Measurements from ENCODE around the gene ROMO1. TPM values are rescaled to one million over a fixed set of nuclear protein-coding genes. Genes with fewer than 3 reads are reported as not detected.

ROMO1 gene
- total RNA-seq, 1 experiment from 2014 or later: 207 TPM

- H3K18ac ChIP-seq (ENCODE audit: insufficient read length, low read depth, low read length): no peak overlapping the region
- no peak overlapping the region for H2BK12ac ChIP-seq (ENCODE audit: insufficient read length, low read depth, low read length)
- no CpG with 5 or more reads among the region's 20 CpGs for WGBS (ENCODE audit: extremely low coverage, insufficient read length, low lambda C conversion rate)
- no peak overlapping the region for H3K56ac ChIP-seq (ENCODE audit: insufficient read length, low read depth, low read length)
- H2AK5ac ChIP-seq (ENCODE audit: insufficient read length, low read length): no peak overlapping the region
- H2BK5ac ChIP-seq (ENCODE audit: insufficient read length, low read length): no peak overlapping the region
- H4K91ac ChIP-seq (ENCODE audit: insufficient read length, low read depth, low read length): no peak overlapping the region
- H3K79me2 ChIP-seq (ENCODE audit: insufficient read depth, low read length): no peaks in the 10 kb centered on the region; the same call in 1 of the 2 replicates
- no peak overlapping the region for H3T11ph ChIP-seq (ENCODE audit: low read length)
- H3K14ac ChIP-seq (ENCODE audit: insufficient read depth, low read length): no peak overlapping the region
- no peaks in the 10 kb centered on the region for H3K9me3 ChIP-seq (ENCODE audit: control insufficient read depth, low read depth, low read length)
- peaks cover 5% of the 10 kb centered on the region for H3K79me1 ChIP-seq (ENCODE audit: insufficient read depth, low read depth, low read length, poor library complexity, severe bottlenecking)
- H3K4me1 ChIP-seq (ENCODE audit: insufficient read depth, low read length): no peaks in the 10 kb centered on the region
- no peak overlapping the region for H4K8ac ChIP-seq (replicated peaks; ENCODE audit: insufficient read length, low read depth, low read length)
- no peak overlapping the region for H3K4me2 ChIP-seq (ENCODE audit: insufficient read depth, insufficient read length, low read length)
- DNase-seq: no peak
- no peaks in the 10 kb centered on the region for H3K9me3 Mint-ChIP-seq
- no peak overlapping the region for H3K27ac ChIP-seq (ENCODE audit: insufficient read length, low read depth, low read length)
- H2BK15ac ChIP-seq (ENCODE audit: low read depth, low read length): no peak overlapping the region
- no peaks in the 10 kb centered on the region for H3K27me3 ChIP-seq (ENCODE audit: insufficient read depth, low read length)
- peak overlapping the region in 1 of 3 experiments; percentile 33; a peak in 1 of 7 replicates for H3K27ac Mint-ChIP-seq
- no peak overlapping the region for H4K5ac ChIP-seq (ENCODE audit: insufficient read length, low read depth, low read length)
- H3K4me3 Mint-ChIP-seq: no peak overlapping the region
- H3K27me3 Mint-ChIP-seq (ENCODE audit: low read depth): no peaks in the 10 kb centered on the region; the same call in 1 of the 2 replicates
- no peaks in the 10 kb centered on the region for H3K4me1 Mint-ChIP-seq
- H3K23ac ChIP-seq (ENCODE audit: insufficient read length, low read depth, low read length): no peak overlapping the region
- no peak for TF ChIP-seq CTCF (conservative IDR thresholded peaks at IDR 0.05)
- H2BK20ac ChIP-seq (ENCODE audit: low read depth, low read length, poor library complexity, severe bottlenecking): no peak overlapping the region
- H3K4ac ChIP-seq (ENCODE audit: low read depth, low read length): no peak overlapping the region
- H3K9ac ChIP-seq (ENCODE audit: extremely low read depth, insufficient read length, low read length): no peak overlapping the region
- no peaks in the 10 kb centered on the region for H3K23me2 ChIP-seq (ENCODE audit: insufficient read length, low read depth, low read length, poor library complexity, severe bottlenecking)
- no peak overlapping the region for H2BK120ac ChIP-seq (ENCODE audit: low read depth, low read length, poor library complexity, severe bottlenecking)
- no peak overlapping the region for H2AFZ ChIP-seq (ENCODE audit: low read length)
- H3K36me3 Mint-ChIP-seq (ENCODE audit: insufficient read depth in 1 of 3, low read depth in 3 of 3): peaks cover 52 to 95% (median 93%) of the 10 kb centered on the region in 3 experiments
- no peaks in the 10 kb centered on the region for H4K20me1 ChIP-seq (ENCODE audit: control insufficient read depth, insufficient read depth, insufficient read length)
These were observed 27.9 kb downstream of the ROMO1 start for GRCh38 chr20:35726842-35727711.

Measured in H9 (cell line).